Activated B cell treated with CpG ODN at 0.5 μM for 24 hours (primary cell): Measurements from ENCODE around the gene FES. TPM values are rescaled to one million over a fixed set of nuclear protein-coding genes. Genes with fewer than 3 reads are reported as not detected.
"Not testable (repeated sequence)": the region's sequence is repeated elsewhere in the genome, so short reads cannot be mapped to it uniquely, and the experiment has no call there.

Source experiments
- ATAC-seq: fragments of 200-7000 bp; cut with Tn5 transposase; one replicate; pipeline ENCODE4 v1.10.0; 2021; ENCODE audit warnings: low read depth, mild to moderate bottlenecking, moderate library complexity
- CTCF ChIA-PET: fragments of 350-600 bp; sonication (Branson Sonifier 250); formaldehyde crosslinking; loops from one replicate; lab custom pipeline; 2021; ENCODE audit warnings: antibody characterized with exemption; lab: Charles Lee
- POLR2A ChIA-PET: fragments of 350-600 bp; sonication (Branson Sonifier 250); formaldehyde crosslinking; loops from one replicate; lab custom pipeline; 2021; ENCODE audit warnings: antibody characterized with exemption; lab: Charles Lee
- DNase-seq: peaks from one replicate; pipeline ENCODE4 v3.0.0; 2022
- H3K27ac Mint-ChIP-seq: one replicate; pipeline ENCODE4 v1.8.0; 2020; ENCODE audit warnings: mixed read lengths
- H3K27me3 Mint-ChIP-seq: one replicate; pipeline ENCODE4 v1.8.0; 2021; ENCODE audit warnings: mixed read lengths
- H3K36me3 Mint-ChIP-seq: one replicate; pipeline ENCODE4 v1.8.0; 2021; ENCODE audit warnings: low read depth, mixed read lengths
- H3K4me1 Mint-ChIP-seq: one replicate; pipeline ENCODE4 v1.8.0; 2021; ENCODE audit warnings: mixed read lengths
- H3K4me3 Mint-ChIP-seq: one replicate; pipeline ENCODE4 v1.8.0; 2020; ENCODE audit warnings: mild to moderate bottlenecking, mixed read lengths
- H3K9me3 Mint-ChIP-seq: one replicate; pipeline ENCODE4 v1.8.0; 2020; ENCODE audit warnings: mixed read lengths
- intact Hi-C: fragments of 100-400 bp; cut with micrococcal nuclease; formaldehyde crosslinking; loops from one replicate; pipeline ENCODE4 v1.15.1; 2024
- total RNA-seq: library from RNA; stranded (reverse); gene quantifications from 2 replicates; pipeline ENCODE4 v1.2.3, GENCODE V29; 2022
- TF ChIP-seq, protein P1 (sequence below): fragments of 200-600 bp; IDR thresholded peaks from one replicate; pipeline ENCODE4 v1.8.0; 2022; ENCODE audit warnings: antibody characterized with exemption, mild to moderate bottlenecking

FES gene
- total RNA-seq, 1 donor from 2014 or later, result 27.4 TPM

DNA sequence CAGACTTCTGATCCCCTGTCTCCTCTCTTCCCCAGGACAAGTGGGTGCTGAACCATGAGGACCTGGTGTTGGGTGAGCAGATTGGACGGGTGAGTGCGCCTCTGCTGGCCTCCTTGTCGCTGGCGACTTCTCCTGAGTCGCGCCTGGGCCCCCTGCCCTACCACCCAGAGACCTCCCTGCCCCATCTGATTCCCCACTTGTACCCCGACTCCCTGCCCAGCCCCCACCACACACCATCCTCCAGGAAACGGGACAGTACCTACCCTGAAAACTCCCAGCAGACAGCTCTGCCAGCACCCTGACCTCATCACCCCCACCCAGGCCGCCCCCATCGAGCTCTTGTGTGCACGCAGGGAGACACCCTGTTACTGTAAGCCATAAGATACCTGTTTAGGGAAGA is 7.7 kb downstream of the FES start:
- no peak for DNase-seq
- ChIA-PET CTCF (no interaction called here), POLR2A (no interaction called here)
- TF ChIP-seq, protein P1, sequence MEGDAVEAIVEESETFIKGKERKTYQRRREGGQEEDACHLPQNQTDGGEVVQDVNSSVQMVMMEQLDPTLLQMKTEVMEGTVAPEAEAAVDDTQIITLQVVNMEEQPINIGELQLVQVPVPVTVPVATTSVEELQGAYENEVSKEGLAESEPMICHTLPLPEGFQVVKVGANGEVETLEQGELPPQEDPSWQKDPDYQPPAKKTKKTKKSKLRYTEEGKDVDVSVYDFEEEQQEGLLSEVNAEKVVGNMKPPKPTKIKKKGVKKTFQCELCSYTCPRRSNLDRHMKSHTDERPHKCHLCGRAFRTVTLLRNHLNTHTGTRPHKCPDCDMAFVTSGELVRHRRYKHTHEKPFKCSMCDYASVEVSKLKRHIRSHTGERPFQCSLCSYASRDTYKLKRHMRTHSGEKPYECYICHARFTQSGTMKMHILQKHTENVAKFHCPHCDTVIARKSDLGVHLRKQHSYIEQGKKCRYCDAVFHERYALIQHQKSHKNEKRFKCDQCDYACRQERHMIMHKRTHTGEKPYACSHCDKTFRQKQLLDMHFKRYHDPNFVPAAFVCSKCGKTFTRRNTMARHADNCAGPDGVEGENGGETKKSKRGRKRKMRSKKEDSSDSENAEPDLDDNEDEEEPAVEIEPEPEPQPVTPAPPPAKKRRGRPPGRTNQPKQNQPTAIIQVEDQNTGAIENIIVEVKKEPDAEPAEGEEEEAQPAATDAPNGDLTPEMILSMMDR, result no peak
- Mint-ChIP-seq H3K27ac (no peak overlapping the region), H3K4me1 (peaks cover 18% of the 10 kb centered on the region), H3K27me3 (no peaks in the 10 kb centered on the region), H3K36me3 (peaks cover 35% of the 10 kb centered on the region), H3K9me3 (no peaks in the 10 kb centered on the region), H3K4me3 (no peak overlapping the region)
- no peak for ATAC-seq
- intact Hi-C loops, result no loop called here

DNA sequence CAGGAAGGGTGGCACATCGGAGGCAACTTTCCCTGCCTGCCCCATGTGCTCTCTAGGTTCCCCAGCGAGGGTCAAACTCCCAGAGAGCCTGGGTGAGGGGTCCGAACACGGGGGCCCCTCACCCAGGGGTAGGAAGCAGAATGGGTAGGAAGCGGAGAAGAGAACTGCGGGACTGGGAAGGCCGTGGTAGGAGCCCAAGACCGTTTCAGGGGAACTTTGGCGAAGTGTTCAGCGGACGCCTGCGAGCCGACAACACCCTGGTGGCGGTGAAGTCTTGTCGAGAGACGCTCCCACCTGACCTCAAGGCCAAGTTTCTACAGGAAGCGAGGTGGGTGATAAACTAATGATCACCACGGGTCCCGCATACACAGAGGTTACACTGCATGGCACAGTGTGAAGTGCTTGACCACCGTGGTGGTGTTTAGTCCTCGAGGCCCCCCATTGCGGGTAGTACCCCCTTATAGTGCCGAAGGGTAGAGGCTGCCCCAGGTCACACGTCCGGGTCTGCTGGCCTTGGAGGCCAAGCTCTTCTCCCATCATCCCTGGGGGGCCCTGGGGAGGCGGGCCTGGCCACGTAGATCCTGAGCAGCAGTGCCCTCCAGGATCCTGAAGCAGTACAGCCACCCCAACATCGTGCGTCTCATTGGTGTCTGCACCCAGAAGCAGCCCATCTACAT is 8.3 kb downstream of the FES start:
- ATAC-seq, result no peak
- Mint-ChIP-seq H3K27me3 (no peaks in the 10 kb centered on the region), H3K27ac (no peak overlapping the region), H3K36me3 (peaks cover 32% of the 10 kb centered on the region), H3K4me1 (peaks cover 23% of the 10 kb centered on the region), H3K9me3 (no peaks in the 10 kb centered on the region), H3K4me3 (no peak overlapping the region)
- ChIA-PET POLR2A (no interaction called here), CTCF (no interaction called here)
- intact Hi-C loops, result no loop called here
- DNase-seq, result no peak
- TF ChIP-seq, protein P1, result no peak

DNA sequence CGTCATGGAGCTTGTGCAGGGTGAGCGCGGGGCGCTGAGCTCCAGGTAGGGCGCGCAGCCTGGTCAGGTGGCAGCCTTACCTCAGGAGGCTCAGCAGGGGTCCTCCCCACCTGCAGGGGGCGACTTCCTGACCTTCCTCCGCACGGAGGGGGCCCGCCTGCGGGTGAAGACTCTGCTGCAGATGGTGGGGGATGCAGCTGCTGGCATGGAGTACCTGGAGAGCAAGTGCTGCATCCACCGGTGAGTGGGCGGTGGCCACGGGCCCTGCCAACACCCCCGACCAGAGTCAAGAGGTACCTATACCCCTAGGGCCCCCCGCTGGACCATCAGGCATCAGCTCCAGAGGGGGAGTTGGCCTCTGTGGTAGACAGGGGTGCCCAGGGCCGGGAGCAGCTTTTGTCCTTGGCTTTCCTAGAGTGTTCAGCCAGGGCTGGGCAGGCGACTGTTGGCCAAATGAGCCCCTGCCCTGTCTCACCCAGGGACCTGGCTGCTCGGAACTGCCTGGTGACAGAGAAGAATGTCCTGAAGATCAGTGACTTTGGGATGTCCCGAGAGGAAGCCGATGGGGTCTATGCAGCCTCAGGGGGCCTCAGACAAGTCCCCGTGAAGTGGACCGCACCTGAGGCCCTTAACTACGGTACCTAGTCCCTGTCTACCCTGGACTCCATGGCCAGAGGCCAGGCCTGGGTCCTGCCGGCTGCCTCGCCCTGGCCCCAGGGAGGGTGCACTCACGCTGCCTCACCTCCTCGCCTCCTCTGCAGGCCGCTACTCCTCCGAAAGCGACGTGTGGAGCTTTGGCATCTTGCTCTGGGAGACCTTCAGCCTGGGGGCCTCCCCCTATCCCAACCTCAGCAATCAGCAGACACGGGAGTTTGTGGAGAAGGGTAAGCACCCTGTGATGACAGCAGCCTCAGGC is 9.1 kb downstream of the FES start:
- Mint-ChIP-seq H3K36me3 (peaks cover 28% of the 10 kb centered on the region), H3K9me3 (no peaks in the 10 kb centered on the region), H3K4me3 (no peak overlapping the region), H3K4me1 (peaks cover 26% of the 10 kb centered on the region), H3K27me3 (no peaks in the 10 kb centered on the region), H3K27ac (no peak overlapping the region)
- ChIA-PET CTCF (interaction anchor here (4.8 to 12.5 kb wide), 2 partner anchors 8 to 40 kb away, joined by 28 to 193 read pairs; partner anchors contain the start of genes HDDC3 and UNC45A), POLR2A (interaction anchor here (1.2 kb wide), 1 partner anchor 39 kb away, joined by 4 read pairs; the partner anchor contains the start of gene HDDC3)
- ATAC-seq, result no peak
- TF ChIP-seq, protein P1, result no peak
- intact Hi-C loops, result no loop called here
- DNase-seq, result no peak

DNA sequence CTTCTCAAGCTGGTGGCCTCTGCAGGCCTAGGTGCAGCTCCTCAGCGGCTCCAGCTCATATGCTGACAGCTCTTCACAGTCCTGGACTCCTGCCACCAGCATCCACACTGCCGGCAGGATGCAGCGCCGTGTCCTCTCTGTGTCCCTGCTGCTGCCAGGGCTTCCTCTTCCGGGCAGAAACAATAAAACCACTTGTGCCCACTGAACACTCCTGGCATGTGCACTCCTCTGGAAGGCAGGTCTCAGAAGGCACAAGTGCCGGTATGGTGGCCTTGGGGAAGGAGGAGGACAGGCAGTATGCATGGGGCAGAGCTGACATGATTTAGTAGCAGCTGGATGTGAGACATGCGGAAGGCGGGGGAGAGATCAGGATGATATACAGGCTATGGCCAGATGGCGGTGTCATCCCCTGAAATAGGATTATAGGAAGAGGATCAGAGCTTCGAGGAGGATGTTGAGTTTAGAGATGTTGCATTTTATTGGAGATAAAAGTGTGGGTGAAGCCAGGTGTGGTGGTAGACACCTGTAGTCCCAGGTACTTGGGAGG is 11.3 kb downstream of the FES start:
- Mint-ChIP-seq H3K9me3 (no peaks in the 10 kb centered on the region), H3K27ac (peak overlapping the region; percentile 13), H3K4me1 (peaks cover 27% of the 10 kb centered on the region), H3K4me3 (no peak overlapping the region), H3K36me3 (peaks cover 23% of the 10 kb centered on the region), H3K27me3 (no peaks in the 10 kb centered on the region)
- TF ChIP-seq, protein P1, result no peak
- no peak for ATAC-seq
- POLR2A ChIA-PET, result interaction anchor here (1.1 to 12.7 kb wide), 4 partner anchors 11 to 232 kb away, joined by 5 to 213 read pairs (median 12); partner anchors contain the start of genes FES, HDDC3 and UNC45A
- no peak for DNase-seq
- intact Hi-C loops, result no loop called here
- CTCF ChIA-PET, result interaction anchor here (4.8 to 12.5 kb wide), 2 partner anchors 10 to 37 kb away, joined by 28 to 193 read pairs; partner anchors contain the start of genes HDDC3 and UNC45A

DNA sequence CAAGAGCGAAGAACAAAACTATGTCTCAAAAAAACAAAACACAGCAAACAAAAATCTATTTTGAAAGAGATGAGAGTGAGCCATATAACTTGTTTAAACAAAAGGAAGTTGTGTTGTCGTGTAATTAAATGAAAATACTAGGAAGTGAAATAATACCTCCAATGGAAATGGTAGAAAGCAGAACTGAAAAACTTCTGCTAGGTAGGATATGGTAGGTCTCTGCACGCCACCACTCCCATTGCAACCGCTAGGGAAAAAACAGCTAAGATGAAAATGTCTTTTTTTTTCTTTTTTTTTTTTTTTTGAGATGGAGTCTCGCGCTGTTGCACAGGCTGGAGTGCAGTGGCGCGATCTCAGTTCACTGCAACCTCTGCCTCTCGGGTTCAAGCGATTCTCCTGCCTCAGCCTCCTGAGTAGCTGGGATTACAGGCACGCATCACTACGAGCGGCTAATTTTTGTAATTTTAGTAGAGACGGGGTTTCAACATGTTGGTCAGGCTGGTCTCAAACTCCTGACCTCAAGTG is 12.9 kb downstream of the FES start:
- H3K27me3 Mint-ChIP-seq, DNase-seq, intact Hi-C loops, H3K9me3 Mint-ChIP-seq: not testable (repeated sequence)
- Mint-ChIP-seq H3K36me3 (peaks cover 20% of the 10 kb centered on the region), H3K4me1 (peaks cover 38% of the 10 kb centered on the region), H3K4me3 (peak overlapping the region; percentile 69), H3K27ac (peak overlapping the region; percentile 87)
- ChIA-PET CTCF (interaction anchor here (0.9 to 12.5 kb wide), 4 partner anchors 11 to 577 kb away, joined by 3 to 193 read pairs (median 16); partner anchors contain the start of genes HDDC3 and UNC45A), POLR2A (interaction anchor here (0.6 to 12.7 kb wide), 6 partner anchors 12 to 509 kb away, joined by 3 to 213 read pairs (median 4); partner anchors contain the start of genes BLM, FES, HDDC3 and IQGAP1)
- peak; percentile 88 for ATAC-seq
